SW 1271 (cell line): ENCODE measurements around the gene DOP1B.
"Not testable (repeated sequence)": the region's sequence is repeated elsewhere in the genome, so short reads cannot be mapped to it uniquely, and the experiment has no call there.

ENCODE experiments used
- DNase-seq, 2 experiments: peaks; one replicate each; lab custom pipeline; 2025; lab: John Stamatoyannopoulos, UW

Gene DOP1B

DNA sequence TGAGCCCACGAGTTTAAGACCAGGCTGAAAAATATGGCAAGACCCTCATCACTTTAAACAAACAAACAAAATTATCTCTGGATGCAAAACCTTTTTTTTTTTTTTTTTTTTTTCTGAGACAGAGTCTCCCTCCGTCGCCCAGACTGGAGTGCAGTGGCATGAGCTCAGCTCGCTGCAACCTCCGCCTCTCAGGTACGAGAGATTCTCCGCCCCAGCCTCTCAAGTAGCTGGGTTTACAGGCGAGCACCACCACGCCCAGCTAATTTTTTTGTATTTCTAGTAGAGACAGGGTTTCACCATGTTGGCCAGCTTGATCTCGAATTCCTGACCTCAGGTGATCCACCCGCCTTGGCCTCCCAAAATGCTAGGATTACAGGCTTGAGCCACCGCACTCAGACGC is 16.8 kb upstream of the DOP1B start:
- DNase-seq: not testable (repeated sequence)

- peak; percentile 49 to 79 for DNase-seq
Measured at GRCh38 chr21:36141513-36141925, 15.1 kb upstream of the DOP1B start.

DNA sequence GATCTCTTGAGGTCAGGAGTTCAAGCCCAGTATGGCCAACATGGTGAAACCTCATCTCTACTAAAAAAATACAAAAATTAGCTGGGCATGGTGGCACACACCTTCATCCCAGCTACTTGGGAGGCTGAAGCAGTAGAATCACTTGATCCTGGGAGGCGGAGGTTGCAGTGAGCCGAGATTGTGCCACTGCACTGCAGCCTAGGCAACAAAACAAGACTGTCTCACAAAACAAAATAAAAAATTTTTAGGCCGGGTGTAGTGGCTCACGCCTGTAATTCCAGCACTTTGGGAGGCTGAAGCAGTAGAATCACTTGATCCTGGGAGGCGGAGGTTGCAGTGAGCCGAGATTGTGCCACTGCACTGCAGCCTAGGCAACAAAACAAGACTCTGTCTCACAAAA is 12.4 kb upstream of the DOP1B start:
- not testable (repeated sequence) for DNase-seq

GRCh38 chr21:36145259-36145658 is 11.4 kb upstream of the DOP1B start:
- DNase-seq: no peak

DNA sequence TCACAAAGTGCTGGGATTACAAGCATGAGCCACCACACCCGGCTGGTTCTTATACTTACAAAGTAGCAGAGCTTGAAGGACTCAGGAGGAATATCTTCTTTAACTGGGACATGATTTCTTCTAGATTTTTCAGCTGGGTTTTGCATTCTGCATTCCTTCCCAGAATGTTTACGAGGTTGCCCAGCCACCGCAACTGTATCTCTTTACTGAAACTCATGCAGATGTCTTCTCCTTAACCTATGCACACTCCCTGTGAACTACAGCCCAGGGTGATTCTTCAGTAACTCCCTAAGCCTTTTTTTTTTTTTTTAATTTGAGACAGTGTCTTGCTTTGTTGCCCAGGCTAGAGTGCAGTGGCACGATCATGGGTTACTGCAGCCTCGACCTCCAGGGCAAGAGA is 8.7 kb upstream of the DOP1B start:
- no peak for DNase-seq

- no peak for DNase-seq
Measured at GRCh38 chr21:36148886-36149285, 7.7 kb upstream of the DOP1B start.

DNA sequence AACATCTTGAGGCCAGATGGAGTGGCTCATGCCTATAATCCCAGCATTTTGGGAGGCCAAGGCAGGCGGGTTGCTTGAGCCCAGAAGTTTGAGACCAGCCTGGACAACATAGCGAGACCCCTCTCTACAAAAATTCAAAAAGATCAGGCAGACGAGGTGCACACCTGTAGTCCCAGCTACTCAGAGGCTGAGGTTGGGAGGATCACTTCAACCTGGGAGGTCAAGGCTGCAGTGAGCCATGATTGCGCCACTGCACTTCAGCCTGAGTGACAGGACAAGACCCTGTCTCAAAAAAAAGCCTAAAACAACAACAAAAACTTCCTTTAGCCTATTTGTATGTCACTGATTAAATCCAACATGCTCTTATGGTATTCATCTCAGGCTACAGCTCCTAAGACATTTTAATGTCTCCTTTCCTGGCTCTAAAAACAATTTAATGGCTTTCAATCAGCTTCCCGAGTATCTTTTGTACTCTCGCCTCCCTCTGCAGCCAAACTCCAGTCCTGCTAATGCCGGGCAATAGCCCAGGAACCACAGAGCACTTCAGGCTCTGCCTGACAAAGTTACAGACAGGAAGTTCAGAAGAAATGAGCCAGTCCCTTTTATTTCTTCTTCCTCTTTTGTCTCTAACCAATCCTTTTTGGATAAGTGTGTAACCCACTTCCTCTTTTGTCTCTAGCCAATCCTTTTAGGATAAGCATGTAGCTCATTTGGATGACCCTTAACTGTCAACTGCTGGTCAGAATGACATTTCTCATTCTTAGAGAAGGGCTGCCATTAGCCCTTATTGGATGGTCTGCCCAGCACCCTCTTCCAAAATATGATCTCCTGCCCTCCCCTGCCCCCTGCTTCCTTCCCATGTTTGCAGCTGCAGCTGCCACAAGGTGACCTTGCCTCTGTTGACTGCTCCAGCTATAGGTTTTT is 6.6 kb upstream of the DOP1B start:
- DNase-seq: no peak

DNA sequence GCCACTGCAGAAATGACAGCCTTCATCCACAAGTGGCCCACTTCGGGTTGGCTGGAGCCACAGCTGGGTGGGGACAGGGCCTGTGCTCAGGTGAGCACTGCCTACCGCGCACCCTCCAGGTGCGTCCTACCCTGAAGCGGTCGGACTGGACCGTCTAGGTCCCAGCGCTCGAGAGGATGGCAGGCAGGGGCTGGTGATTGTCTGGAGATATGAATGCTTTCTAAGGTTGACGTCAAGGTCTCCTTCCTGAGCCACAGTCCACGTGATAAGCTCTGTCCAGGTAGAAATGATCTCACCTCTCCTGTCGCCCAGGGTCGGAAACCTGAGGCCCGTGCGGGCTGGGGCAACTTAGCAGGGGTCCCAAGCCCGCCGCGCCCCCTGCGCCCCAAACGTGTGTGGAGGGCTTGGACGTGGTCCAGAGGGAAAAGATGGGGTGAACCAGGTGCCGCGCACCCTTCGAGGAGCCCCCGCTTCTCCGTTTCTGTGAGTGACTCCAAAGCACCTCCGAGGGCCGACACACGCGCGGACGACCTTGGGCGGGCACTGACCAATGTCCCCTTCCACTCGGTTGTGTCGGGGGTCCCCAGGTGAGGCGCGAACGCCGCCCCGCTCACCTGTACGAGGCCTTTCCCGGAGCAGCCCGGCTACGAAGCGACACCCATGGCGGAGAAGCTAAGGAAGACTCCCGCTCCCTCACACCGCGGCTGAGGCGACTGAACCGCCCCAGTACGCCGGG is 853 bp upstream of the DOP1B start:
- no peak for DNase-seq

GRCh38 chr21:36156339-36156814 is 247 bp upstream of the DOP1B start:
- peak; percentile 87 to 92 for DNase-seq

DNA sequence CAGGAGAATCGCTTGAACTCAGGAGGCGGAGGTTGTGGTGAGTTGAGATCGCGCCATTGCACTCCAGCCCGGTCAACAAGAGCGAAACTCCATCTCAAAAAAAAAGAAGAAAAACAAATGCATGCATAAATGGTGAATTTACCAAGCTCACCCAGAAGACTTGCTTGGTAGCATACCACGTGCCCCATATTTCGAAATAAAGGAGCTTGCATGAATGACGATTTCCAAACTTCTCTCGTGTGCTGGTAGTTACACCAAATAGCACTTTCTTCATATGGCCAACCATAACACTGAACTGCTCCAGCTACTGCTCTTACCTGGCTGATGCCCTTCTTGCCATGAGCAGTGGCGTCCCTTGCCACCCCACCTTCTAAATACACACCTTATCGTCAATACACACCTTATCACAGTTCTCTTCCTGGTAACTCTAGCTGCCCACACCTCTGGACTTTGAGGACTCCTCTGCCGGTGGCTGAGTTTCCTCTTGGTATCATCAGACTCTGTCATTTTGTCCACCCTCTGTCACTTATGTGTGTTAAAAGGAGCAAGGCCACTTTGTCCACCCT is 2.8 kb downstream of the DOP1B start:
- DNase-seq: no peak

- no peak for DNase-seq
Measured at GRCh38 chr21:36160850-36161178, 4.2 kb downstream of the DOP1B start.

DNA sequence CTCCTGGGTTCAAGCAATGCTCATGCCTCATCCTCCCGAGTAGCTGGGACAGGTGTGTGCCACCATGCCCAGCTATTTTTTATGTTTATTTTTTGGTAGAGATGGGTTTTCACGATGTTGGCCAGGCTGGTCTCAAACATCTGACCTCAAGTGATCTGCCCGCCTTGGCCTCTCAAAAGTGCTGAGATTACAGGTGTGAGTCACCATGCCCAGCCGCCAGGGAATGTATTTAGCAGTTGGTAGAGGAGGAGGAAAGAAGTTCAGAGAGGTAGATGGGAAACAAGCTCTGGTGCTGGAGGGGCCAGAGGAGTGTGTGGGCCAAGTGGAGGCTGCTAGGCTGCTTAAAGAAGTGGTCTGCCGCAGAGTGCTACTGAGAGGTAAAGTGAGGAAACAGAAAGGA is 6.0 kb downstream of the DOP1B start:
- no peak for DNase-seq

- no peak for DNase-seq
Measured at GRCh38 chr21:36163750-36164741, 7.4 kb downstream of the DOP1B start.

GRCh38 chr21:36165356-36165755 is 8.7 kb downstream of the DOP1B start:
- no peak for DNase-seq

DNA sequence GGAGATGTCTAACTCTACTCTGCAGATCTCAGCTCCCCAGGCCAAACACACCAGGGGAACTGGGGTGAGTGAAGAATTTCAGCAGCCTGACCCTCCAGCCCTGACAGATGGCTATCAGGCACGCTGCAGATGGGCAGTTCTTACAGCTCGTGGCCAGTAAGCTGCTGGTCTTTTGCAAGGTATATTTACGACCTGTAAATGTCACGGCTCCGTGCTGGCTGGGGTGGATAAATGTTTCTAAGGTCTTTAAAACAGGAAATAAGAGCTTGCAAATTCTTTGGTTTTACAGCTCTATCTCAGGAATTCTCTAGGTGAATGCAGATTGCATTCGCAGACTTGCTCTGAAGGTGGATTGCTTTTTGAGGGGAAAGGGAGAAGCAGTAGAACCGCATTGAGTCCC is 10.1 kb downstream of the DOP1B start:
- no peak for DNase-seq

- DNase-seq: no peak
Measured at GRCh38 chr21:36167541-36167940, 10.9 kb downstream of the DOP1B start.

DNA sequence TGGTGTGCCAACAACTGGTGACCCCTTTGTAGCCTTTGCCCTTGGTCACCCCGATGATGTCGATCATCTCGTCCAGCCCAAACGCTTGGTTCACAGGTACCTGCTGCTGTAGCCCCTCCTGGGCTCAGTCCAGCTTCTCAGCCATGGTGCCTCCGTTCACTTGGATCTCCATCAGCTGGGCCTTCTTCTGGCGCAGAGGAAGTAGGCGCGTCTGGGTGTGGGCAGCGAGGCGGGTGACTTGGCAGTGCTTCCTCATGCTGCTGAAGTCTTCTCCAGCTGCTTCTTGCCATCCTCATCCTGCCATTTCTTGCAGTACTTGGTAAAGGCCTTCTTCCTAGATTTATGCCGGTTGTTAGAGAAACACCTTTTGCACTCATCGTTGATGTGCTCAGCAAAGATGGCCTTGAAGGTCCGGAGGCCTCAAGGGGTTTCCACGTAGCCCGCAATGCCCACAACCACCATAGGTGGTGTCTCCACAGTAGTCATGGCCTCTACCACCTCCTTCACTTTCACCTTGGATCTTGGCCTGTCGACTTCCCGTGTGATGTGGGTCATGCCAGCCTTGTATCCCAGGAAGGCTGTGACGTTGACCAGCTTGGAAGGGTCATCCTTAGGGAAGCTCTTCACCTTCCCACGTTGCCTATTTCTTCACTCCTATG is 13.0 kb downstream of the DOP1B start:
- DNase-seq: no peak

DNA sequence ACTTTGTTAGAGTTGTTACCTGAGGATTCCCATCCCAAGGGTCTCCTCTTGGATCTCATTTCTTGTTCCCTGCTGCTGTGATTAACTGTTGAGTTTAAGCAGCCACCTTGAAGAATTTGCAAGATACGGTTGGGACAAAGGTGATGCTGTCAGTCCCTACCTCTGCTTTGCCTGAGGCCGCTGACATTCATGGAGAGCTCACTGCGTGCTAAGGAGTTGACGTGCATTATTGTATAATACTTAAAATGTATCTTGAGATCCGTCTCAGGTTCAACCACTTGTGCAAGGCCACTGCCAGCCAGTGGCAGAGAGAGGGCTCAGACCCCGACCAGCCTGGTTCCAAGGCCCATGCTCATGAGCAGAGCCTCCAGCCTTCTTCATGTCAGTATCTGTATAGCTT is 14.2 kb downstream of the DOP1B start:
- no peak for DNase-seq

DNA sequence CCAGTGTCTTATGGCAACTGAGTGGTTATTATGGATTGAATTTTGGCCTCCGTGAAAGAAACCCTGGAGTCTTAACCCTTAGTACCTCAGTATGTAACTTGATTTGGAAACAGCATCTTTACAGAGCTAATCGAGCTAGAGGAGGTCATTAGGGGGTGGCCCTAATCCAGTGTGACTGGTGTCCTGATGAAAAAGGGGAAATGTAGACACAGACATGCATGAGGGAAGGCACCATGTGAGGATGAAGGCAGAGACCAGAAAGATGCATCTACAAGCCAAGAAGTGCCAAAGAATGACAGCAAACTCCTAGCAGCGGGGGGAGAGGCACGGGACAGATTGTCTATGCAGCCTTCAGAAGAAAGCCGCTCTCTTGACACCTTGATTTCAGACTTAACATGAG is 14.7 kb downstream of the DOP1B start:
- no peak for DNase-seq

- no peak for DNase-seq
Measured at GRCh38 chr21:36171741-36172331, 15.2 kb downstream of the DOP1B start.

GRCh38 chr21:36174780-36175179 is 18.2 kb downstream of the DOP1B start:
- DNase-seq: no peak
